HG02852 (cell line): ENCODE data around the gene MSI2.

Experiments used
- ATAC-seq: cut with Tn5 transposase; IDR thresholded peaks from one replicate; pipeline ENCODE4 v1.9.1; 2021; ENCODE audit warnings: mild to moderate bottlenecking, moderate library complexity; ENCODE audit not compliant: unreplicated experiment

Gene MSI2

DNA sequence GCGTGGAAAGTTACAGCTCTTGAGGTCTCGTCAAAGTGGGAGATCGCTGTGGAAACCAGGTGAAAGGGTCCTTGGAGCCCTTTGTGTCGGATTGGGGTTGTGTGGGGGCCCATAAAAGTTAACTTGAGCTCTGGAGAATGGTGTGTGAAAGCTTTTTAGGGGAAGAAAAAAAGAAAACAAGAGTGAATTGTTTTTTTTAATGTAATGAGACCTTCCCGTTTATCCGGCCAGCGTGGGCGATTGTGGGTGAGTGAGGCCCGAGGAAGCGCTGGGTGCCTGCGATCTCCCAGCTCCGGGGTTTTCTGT lies 150.6 kb downstream of the MSI2 start:
- ATAC-seq = no peak

DNA sequence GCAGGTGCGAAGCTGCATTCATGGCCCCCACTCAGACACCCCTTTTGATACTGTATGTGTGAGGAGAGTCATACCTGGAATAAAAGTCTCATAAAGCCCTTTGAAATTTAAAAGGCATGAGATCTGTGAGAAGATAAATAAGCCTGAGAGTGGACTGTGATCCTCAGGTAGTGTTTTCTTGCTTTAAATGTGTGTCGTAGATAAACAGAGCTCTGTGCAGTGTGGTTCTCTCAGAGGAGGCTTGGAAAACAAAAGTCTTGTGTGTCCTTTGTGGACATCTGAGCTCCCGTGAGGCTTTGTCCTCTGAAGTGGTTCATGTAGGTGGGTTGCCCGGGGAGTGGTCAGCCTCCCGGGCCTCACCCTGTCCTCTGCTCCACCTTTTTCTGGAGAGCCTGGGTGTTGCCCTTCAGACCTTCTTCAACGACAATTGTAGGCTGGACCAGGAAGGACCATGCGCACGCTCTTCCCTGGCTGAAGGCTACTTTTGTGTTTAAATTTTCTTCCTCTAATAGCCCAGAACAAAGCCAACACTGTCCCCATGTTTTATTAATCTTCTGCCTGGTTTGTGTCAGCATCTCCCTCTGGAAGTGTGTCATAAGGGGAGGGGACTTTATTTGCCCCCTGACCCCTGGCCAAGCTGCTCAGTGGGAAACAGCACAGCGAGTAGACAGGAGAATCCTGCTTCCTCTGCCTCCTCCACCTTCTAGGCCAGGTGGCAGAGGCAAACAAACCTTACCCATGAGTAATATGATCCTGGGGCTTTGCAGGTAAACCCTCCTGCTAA lies 151.2 kb downstream of the MSI2 start:
- ATAC-seq = no peak

DNA sequence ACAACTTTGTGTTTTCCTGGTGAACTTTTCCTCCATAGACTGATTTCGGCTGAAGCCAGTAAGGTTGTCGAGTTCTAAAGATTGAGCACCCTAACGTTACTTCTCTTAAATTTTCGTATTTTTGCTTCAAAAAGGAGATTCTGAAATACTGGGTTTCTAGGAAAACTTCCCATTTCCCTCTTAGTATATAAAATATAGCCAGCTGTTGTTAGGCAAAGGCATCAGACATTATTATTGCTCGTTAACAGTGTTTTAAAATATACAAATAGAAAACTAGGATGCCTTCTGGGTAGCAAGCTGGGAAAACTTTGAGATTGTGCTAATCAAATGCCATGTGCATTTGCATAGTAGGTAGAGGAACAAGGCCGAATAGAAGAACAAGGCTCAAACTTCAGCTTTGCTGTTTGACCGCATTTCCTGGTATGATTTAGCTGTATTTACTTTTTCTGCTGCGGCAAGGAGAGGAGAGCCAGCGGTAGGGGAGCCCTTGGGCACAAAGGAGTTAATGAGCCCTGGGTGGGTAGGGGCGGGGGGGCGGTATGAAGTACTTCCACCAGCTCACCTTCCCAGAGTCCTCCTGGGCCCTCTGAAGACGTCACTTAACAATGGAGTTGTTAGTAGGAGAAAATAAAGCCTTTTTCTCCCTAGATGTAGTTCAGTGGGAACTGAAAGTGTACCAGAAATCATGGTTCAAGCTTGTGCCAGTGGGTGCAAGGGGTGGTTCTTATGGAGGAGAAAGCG lies 151.9 kb downstream of the MSI2 start:
- peak; percentile 86 for ATAC-seq

DNA sequence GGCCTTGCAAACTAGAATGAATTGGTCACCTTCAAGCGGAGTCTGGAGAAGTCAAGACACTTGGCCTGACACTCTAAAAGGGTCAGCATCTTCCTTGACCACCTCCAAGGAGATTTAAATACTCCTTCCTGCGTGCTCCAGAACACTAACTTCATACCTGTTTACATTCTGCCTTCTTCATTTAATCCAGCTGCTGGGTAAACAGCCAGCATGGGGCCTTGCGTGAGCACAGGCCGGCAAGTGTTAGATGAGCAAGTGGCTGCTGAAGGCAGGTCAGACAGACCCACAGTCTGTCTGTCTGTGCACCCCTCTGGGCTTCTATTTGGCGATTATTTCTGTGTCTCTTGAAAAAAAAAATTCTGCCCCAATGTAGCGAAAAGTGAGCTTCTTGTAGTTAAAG lies 153.8 kb downstream of the MSI2 start:
- ATAC-seq = no peak

DNA sequence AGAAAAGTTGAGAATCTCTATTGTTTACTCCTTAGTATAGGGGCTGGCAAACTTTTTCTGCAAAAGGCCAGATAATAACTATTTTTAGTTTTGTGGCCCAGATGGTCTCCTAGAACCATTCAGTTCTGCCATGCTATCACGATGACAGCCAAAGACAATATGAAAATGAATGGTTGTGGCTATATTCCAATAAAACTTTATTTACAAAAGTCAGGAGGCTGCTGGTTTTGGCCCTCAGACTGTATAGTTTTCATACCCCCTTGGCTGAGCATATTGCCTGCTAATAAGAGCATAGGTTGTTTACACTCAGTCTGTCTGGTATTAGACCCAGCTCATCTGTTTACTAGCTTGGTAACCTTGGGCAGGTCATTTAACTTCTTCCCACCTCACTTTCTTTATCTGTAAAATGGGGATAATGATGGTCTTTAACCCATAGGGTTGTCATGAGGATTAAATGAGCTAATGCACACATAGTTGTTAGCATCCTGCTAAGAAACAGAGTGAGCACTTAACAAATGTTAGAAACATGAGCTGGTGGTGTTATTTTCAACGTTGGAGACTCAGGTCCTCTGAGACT lies 156.3 kb downstream of the MSI2 start:
- ATAC-seq = no peak

DNA sequence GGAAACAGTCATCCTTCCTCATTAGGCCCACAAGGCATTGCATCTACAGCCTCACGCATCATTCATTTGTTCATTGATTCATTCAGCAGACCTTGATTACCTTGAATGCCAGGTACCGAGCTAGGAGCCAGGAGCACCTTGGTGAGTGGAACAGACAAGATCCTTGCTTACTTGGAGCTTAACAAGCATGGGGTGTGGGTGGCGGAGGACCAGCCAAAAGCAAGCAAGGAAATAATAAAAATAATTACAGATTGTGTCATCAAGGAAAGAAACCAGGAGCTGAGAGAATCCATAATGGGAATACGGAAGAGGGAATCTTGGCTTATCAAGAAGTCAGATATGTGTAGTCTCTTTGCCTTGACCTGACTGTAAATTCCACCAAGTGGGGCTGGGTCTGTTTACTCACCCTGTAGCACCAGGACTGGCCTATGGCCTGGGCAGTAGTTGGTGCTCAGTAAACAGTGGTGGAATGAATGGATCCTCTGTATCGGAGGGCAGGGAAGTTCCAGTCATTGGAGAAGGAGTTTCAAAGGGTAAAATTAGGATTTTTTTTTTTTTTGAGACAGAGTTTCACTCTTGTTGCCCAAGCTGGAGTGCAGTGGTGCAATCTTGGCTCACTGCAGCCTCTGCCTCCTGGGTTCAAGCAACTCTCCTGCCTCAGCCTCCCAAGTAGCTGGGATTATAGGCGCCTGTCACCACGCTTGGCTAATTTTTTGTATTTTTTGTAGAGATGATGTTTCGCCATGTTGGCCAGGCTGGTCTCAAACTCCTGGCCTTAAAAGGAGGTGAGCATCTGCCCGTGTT lies 157.7 kb downstream of the MSI2 start:
- ATAC-seq = no peak

DNA sequence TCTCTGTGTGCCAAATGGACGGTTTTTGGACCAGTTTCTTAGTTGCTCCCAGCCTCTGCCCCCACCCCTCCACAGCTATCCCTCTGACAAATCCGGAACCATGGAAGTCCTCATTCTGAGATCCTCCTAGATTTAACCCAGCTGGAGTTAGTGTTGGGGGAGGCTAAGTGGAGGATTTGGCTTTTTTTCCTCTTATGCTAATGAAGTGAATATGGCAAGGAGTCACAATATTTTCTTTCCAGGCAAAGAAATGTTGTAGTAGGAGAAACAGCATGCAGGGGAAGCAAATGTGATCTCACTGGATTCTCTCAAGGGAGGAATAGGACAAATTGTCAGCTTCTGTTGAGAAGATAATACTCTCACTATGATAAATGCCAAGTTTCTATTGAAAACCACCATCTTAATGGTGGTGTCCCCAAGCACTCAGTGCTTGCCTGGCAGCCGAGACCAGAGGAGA lies 159.5 kb downstream of the MSI2 start:
- no peak for ATAC-seq

DNA sequence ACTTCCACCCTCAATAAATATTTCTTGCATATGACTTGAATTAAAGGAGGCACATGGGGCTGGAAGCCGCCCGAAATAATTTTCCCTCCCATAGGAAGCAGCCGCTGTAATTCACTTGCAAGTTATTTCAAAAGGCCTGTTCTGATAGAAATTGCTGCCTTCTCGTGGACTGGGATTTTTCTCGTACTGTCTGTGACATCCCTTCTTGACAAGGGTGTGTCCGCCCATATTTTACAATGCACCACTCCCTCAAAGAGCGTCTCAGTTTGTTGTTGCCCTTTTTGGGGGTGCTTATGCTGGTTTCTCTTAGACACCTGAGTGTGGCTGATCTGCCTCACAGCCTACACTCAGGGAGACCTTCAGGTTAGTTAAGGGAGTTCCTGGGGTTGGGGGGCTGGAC lies 160.0 kb downstream of the MSI2 start:
- ATAC-seq = no peak

DNA sequence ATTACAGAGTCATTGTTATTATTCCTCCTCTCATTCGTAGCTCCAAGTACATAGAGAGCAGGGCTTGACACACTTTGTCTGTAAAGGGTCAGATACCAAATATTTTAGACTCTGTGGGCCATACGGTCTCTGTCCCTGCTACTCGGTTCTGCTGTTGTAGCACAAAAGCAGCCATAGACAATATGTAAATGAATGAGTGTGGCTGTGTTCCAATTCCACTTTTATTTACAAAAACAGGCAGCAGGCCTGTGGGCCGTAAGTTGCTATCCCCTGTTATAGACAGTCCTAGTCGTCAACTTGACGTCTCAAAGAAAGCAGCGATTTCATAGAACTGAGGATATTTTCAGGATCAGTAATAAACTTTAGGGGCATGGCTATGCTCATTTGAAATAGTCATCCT lies 161.6 kb downstream of the MSI2 start:
- ATAC-seq = no peak

DNA sequence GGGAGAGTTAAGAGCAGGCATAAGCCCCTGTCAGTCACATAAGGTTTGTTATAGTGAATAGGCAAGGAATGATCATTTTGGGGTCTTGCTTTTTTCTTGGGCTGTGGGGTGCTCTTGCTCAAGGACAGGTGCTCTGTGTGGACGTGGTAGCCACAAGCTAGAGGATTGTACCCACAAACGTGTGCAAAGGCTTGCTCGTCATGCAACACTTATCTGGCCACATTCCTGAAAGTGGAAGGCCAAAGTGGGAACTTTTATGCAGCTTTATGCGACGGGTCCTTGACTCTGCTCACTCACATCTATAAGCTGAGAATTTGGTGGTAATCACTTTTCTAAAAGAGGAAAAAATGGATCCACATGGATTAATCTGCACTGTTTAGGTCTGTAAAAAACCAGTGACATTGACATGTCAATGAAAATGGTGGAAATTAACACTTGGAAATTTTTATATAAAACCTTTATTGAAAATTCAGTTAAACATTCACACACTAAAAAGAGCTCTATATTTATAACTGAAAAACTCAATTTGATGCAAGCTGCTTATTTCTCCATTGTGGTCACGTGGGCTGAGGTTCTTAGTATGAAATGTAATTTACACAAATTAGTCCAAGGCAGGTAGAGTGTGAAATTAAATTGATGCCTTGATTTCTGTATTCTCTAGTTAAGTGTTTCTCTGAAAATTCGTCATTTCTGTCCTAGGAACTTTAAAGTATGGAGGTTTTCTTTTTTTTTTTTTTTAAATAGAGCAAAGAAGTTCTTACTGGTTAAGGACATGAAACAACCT lies 162.3 kb downstream of the MSI2 start:
- no peak for ATAC-seq

DNA sequence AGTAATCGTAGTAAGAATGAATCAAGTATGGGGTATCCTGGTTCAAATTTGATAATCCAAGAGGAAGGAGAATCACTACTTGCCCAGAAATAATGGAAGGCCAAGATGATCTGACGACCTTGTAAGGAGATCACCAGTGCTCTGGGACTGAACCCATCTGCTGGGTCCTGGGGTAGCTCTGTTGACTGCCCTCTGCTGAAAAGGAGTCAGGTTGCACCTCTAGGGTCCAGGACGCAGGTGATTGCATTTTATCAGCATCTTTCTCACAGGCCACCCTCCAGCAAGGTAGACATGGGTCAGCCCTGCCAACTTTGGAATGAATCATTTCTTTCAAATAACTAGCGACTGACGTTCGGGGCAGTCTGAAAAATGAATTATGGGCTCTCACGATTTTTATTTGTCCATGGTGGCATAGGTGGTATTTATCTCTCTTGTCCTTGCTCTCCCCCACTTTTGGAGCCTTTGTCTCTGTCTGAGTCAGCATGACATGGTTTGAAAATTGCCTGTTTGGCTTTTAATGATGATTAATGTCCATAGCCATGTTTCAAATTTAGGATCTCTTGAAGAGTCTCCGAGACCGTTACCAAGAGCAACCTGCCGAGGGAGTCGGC lies 163.7 kb downstream of the MSI2 start:
- no peak for ATAC-seq

DNA sequence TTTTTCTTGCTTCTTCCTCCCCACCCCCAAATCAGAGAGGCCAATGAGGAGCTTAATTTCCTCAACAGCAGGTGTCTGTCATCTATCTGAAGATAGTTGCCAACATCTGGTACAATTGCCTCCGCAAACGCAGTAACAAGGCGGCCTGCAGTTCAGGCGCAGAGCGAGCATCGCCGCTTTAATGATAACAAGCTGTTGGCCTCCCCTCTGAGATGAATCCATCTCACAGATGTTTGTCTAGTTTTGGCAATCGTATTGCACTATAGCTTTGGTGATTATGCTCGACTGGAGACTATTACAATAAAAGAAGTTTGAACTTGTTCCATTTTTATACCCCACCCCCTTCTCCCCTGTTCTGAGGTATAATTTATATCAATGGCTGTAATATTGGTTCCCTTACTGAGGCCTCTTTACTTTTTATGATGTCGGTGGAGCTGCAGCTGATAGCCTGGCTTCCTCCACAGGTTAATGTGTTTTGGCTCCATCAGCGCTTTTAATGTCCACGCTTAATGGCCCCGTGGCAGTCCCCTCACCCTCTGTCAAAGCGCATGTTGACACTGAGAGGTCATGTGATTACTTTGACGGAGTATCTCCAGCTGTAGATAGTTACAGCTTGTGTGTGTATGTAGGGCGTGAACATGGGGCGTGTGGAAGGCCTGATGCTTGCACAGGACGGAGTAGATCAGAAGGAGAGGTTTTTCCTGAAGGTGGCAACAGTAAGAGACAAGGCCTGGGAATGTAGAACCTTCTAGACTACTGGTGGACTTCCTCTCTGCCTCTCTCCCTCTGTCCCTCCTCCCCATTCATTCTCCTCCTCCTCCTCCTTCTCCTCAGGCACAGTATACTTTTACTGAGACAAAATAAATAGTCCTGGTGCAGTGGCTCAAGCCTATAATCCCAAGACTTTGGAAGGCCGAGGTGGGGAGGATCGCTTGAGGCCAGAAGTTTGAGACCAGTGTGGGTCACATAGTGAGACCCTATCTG lies 164.7 kb downstream of the MSI2 start:
- no peak for ATAC-seq

DNA sequence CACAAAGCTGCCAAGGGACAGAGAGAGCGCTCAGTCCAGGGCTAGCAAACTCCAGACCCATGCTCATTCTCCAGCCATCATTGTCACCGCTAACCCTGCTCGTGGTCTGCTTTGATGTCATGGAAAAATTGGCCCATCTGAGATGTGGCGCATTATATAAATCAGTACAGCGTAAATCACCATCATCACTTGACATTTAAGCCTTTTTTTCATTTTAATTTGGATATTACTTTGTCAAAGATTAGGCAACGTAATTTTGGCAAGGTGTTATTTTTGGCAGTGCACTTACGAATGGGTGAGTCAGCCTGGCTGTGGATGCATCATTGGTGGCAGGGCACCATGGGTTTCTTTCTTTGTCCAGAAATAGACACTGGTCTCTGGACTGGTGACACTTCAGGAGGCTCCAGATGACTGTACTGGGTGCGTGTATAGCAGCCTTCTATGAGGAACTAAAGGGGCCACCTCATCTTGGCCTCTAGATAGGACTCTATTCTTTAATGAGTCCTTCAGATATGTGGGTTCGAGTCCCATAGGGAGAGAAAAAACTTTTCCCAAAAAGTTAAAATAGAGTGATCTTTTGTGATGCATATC lies 166.3 kb downstream of the MSI2 start:
- ATAC-seq = peak; percentile 69

DNA sequence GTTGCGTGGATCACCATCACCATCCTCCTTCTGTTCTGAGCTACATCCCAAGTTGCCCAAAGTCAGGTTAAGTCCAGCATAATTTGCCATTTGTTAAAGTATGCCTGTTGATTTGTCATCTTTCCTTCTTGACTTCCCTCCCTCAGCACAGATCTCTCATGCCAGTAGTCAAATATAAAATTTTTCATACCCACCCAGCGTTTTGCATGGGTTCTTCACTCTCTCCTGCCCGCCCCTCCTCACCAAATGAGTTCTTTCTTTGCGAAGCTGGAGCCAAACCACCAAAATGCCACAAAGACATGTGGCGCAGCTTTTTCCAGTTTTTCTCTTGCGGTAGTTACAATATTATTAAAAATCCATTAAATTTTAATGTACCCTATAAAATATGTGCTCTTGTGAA lies 167.2 kb downstream of the MSI2 start:
- ATAC-seq = no peak

DNA sequence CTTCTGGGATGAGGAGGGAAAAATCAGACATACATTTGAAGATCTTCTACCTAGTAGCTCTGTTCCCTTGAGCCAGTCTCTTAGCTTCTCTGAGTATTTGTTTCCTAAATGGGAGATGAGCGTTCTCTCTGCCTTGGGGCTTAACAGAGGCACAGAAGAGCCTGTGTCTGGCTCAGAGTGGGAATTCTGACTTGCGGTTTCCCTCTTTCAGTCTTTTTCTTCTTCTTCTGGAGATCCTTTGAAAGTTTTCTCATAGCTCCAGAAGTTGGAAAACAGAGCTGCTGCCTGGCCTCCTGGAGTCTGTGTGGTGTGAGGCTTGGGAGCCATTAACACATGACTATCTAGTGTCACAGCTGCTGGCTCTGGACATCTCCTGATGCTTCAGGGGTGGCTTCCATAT lies 167.9 kb downstream of the MSI2 start:
- ATAC-seq = no peak

DNA sequence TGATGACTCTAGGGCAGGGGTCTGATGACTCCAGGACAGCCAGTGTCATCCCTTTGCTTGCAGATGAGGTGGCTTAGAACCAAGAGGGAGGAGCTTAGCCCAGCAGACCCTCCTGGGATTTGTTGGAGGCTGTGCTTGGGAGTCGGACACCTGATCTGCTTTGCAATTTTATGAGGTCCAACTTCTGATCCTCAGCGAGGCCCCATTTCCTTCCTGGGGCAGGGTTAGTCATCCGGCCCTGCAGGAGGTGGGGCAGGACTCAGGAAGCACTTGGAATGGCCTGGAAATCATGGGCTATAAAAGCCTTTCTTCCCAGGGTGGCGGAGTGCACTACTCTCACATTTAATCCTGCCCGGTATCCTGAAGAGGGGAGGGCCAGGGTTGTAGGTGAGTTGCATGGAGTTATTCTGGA lies 168.5 kb downstream of the MSI2 start:
- ATAC-seq = no peak

DNA sequence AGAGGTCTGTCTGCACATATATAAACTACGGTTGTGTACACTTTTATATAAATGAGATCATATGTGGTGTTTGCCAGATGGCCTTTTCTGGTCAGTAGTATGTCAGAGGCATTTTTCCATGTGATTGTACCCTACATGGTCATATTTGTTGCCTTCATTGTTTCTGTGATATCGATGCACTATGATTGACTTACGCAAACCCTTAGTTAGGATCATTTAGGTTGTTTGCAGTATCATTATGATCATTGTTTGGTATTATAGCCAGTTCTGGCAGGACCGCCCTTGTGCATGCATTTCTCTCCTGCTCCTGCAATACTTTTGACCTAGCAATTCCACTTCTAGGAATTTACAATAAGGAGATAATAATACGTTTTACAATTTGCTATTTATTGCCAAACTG lies 169.1 kb downstream of the MSI2 start:
- ATAC-seq = no peak
